Uterus (tissue), 2 donors: Measurements from ENCODE around the gene PLD6.

Experiments used
- POLR2A ChIP-seq, 2 donors: fragments of 450-650 bp; IDR thresholded peaks; one replicate each; pipeline ENCODE4 v1.6.1; 2016; ENCODE audit warnings: antibody characterized with exemption in 2 of 2, mild to moderate bottlenecking in 1 of 2, moderate library complexity in 1 of 2
- TF ChIP-seq, protein P1 (sequence below), 4 experiments: fragments of 200-600 bp in 2 of 4; fragments of 450-650 bp in 2 of 4; sonication (generic) in 2 of 4; IDR thresholded peaks; one replicate each; pipeline ENCODE4 v1.5.1; 2016 to 2019; ENCODE audit warnings: antibody characterized with exemption in 4 of 4, mild to moderate bottlenecking in 2 of 4, moderate library complexity in 1 of 4

DNA sequence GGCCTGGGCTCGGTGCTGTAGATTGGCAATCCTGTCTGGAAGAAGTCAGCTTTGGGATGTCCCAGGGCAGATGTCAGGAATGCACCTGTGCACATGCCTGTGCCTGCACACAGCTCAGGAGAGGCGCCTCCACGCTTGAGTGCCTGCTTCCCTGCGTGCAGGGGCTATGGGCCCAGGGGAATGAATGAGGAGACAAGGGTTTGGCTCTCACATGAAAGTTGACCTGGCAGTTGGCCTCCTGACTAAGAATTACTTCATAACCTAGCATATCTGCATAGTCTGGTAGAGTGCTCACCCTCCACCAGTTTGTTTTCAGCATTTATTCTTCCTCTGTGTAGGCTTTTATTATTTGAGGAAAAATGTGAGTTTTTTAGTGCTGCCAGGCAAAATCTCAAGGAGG is 50.0 kb downstream of the PLD6 start:
- TF ChIP-seq, protein P1, sequence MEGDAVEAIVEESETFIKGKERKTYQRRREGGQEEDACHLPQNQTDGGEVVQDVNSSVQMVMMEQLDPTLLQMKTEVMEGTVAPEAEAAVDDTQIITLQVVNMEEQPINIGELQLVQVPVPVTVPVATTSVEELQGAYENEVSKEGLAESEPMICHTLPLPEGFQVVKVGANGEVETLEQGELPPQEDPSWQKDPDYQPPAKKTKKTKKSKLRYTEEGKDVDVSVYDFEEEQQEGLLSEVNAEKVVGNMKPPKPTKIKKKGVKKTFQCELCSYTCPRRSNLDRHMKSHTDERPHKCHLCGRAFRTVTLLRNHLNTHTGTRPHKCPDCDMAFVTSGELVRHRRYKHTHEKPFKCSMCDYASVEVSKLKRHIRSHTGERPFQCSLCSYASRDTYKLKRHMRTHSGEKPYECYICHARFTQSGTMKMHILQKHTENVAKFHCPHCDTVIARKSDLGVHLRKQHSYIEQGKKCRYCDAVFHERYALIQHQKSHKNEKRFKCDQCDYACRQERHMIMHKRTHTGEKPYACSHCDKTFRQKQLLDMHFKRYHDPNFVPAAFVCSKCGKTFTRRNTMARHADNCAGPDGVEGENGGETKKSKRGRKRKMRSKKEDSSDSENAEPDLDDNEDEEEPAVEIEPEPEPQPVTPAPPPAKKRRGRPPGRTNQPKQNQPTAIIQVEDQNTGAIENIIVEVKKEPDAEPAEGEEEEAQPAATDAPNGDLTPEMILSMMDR (IDR thresholded peaks at IDR 0.05): no peak
- TF ChIP-seq POLR2A (IDR thresholded peaks at IDR 0.05): no peak
